Neural cell (in vitro differentiated cells): ENCODE data around the gene MYOCD.

Experiments
- CTCF ChIP-seq: fragments of 450-650 bp; IDR thresholded peaks from 2 replicates; pipeline ENCODE4 v1.5.1; 2014; ENCODE audit warnings: antibody characterized with exemption, mild to moderate bottlenecking, moderate library complexity; ENCODE audit not compliant: poor library complexity, severe bottlenecking
- EP300 ChIP-seq: fragments of 450-650 bp; conservative IDR thresholded peaks from 2 replicates; pipeline ENCODE4 v1.6.1; 2014; ENCODE audit warnings: antibody characterized with exemption, mild to moderate bottlenecking, moderate library complexity; ENCODE audit not compliant: poor library complexity, severe bottlenecking
- EZH2 ChIP-seq: fragments of 200-600, 300-800 bp; shearing (Covaris generic), sonication (generic); IDR thresholded peaks from 2 replicates; pipeline ENCODE4 v1.6.1; 2014; ENCODE audit warnings: antibody characterized with exemption, low read length, borderline replicate concordance, mild to moderate bottlenecking; ENCODE audit not compliant: insufficient read depth, poor library complexity, severe bottlenecking
- MXI1 ChIP-seq: fragments of 450-650 bp; conservative IDR thresholded peaks from 2 replicates; pipeline ENCODE4 v1.6.1; 2014; ENCODE audit warnings: antibody characterized with exemption, mild to moderate bottlenecking; ENCODE audit not compliant: poor library complexity, severe bottlenecking
- POLR2AphosphoS5 ChIP-seq: IDR thresholded peaks from 2 replicates; pipeline ENCODE4 v1.6.1; 2012
- RAD21 ChIP-seq: fragments of 450-650 bp; conservative IDR thresholded peaks from 2 replicates; pipeline ENCODE4 v1.6.1; 2014; ENCODE audit warnings: antibody characterized with exemption, mild to moderate bottlenecking, moderate library complexity
- SMC3 ChIP-seq: fragments of 450-650 bp; conservative IDR thresholded peaks from 2 replicates; pipeline ENCODE4 v1.6.1; 2014; ENCODE audit warnings: antibody characterized with exemption, mild to moderate bottlenecking, moderate library complexity; ENCODE audit not compliant: poor library complexity
- TAF1 ChIP-seq: IDR thresholded peaks from 2 replicates; pipeline ENCODE4 v1.6.1; 2012; ENCODE audit warnings: low read depth

GRCh38 chr17:12721581-12721980 is 55.9 kb downstream of the MYOCD start:
- no peak for TF ChIP-seq POLR2AphosphoS5
- no peak for TF ChIP-seq CTCF
- TF ChIP-seq MXI1 = no peak
- no peak for TF ChIP-seq SMC3
- no peak for TF ChIP-seq RAD21
- no peak for TF ChIP-seq TAF1
- no peak for TF ChIP-seq EZH2
- TF ChIP-seq EP300 = no peak
